RWPE2 (cell line): Measurements from ENCODE around the gene C22orf23.
"Not testable (repeated sequence)": the region's sequence is repeated elsewhere in the genome, so short reads cannot be mapped to it uniquely, and the experiment has no call there.

Experiments
- ATAC-seq: fragments of 200-7000 bp; cut with Tn5 transposase; 3 replicates; pipeline ENCODE4 v1.9.1; 2021; ENCODE audit warnings: low read depth
- DNase-seq: peaks from one replicate; pipeline ENCODE4 v3.0.0-alpha.2; 2020; ENCODE audit warnings: low spot score
- H3K27ac ChIP-seq: fragments of 450-650 bp; 2 replicates; pipeline ENCODE4 v1.5.1; 2017; ENCODE audit warnings: mild to moderate bottlenecking; ENCODE audit not compliant: poor library complexity, severe bottlenecking
- H3K27me3 ChIP-seq: fragments of 250-450 bp; sonication (Bioruptor Pico); 2 replicates; pipeline ENCODE4 v1.5.1; 2021; ENCODE audit warnings: mild to moderate bottlenecking, moderate library complexity; ENCODE audit not compliant: insufficient read depth, poor library complexity, severe bottlenecking
- H3K36me3 ChIP-seq: fragments of 250-450 bp; sonication (Bioruptor Pico); 2 replicates; pipeline ENCODE4 v1.5.1; 2020; ENCODE audit warnings: low read depth, mild to moderate bottlenecking, moderate library complexity
- H3K4me1 ChIP-seq: fragments of 250-450 bp; sonication (Bioruptor Pico); 2 replicates; pipeline ENCODE4 v1.5.1; 2021; ENCODE audit warnings: mild to moderate bottlenecking, moderate library complexity; ENCODE audit not compliant: insufficient read depth, poor library complexity, severe bottlenecking
- H3K4me3 ChIP-seq: fragments of 250-450 bp; sonication (Bioruptor Pico); 2 replicates; pipeline ENCODE4 v1.5.1; 2021; ENCODE audit warnings: mild to moderate bottlenecking, moderate library complexity; ENCODE audit not compliant: severe bottlenecking
- H3K9me3 ChIP-seq: fragments of 250-450 bp; sonication (Bioruptor Pico); 2 replicates; pipeline ENCODE4 v1.5.1; 2021; ENCODE audit warnings: mild to moderate bottlenecking, moderate library complexity; ENCODE audit not compliant: severe bottlenecking
- TF ChIP-seq, protein P1 (sequence below): fragments of 450-650 bp; IDR thresholded peaks from one replicate; pipeline ENCODE4 v1.5.1; 2017; ENCODE audit warnings: mild to moderate bottlenecking, moderate library complexity; ENCODE audit not compliant: poor library complexity, severe bottlenecking

C22orf23 gene

DNA sequence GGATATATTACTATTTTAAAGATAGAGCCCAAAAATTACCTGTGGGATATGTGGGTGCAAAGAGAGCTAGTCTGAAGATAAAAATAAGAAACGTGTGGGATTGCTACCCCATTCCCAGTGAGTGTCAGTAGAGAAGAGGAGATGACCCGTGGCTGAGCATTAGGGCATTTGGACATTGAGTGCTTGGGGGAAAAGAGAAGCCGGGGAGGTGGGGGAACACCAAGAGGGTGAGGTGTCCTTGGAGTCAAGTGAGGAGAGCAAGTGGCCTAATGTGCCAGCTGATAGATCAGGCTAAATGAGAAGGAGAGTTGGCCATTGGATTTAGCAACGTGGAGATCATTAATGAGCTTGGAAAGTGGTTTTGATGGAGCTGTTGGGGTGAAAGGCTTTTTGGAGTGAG lies 1.3 kb upstream of the C22orf23 start:
- Histone ChIP-seq H3K27ac (no peak overlapping the region), H3K27me3 (no peaks in the 10 kb centered on the region), H3K9me3 (no peaks in the 10 kb centered on the region), H3K4me1 (peaks cover 4% of the 10 kb centered on the region), H3K36me3 (peaks cover 32% of the 10 kb centered on the region), H3K4me3 (peak overlapping the region; percentile 71)
- no peak for ATAC-seq
- TF ChIP-seq, protein P1, sequence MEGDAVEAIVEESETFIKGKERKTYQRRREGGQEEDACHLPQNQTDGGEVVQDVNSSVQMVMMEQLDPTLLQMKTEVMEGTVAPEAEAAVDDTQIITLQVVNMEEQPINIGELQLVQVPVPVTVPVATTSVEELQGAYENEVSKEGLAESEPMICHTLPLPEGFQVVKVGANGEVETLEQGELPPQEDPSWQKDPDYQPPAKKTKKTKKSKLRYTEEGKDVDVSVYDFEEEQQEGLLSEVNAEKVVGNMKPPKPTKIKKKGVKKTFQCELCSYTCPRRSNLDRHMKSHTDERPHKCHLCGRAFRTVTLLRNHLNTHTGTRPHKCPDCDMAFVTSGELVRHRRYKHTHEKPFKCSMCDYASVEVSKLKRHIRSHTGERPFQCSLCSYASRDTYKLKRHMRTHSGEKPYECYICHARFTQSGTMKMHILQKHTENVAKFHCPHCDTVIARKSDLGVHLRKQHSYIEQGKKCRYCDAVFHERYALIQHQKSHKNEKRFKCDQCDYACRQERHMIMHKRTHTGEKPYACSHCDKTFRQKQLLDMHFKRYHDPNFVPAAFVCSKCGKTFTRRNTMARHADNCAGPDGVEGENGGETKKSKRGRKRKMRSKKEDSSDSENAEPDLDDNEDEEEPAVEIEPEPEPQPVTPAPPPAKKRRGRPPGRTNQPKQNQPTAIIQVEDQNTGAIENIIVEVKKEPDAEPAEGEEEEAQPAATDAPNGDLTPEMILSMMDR: no peak
- DNase-seq: no peak

DNA sequence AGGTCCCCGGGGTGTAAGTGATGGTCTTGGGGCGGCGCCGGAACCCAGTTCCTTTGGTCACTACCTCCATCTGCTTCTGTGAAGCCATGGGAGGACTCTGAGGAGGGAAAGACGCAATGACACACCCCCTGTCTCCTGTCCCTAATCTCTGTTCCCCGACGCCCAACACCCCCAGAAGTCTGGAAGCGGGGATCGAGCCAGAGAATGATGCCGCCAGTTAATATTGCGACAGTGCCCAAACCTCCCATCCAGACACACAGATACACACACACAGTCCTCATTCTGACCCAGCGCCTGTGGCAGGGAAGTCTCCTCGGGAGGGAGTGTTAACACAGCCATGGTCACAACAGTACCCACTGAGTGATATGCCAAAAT lies 352 bp downstream of the C22orf23 start:
- peaks cover 17% of the 10 kb centered on the region for H3K36me3 ChIP-seq
- H3K4me3 ChIP-seq: peak overlapping the region; percentile 71
- ATAC-seq (peak; percentile 44), DNase-seq (no peak)
- H3K27ac ChIP-seq: no peak overlapping the region
- H3K4me1 ChIP-seq: peaks cover 4% of the 10 kb centered on the region
- TF ChIP-seq, protein P1: no peak
- no peaks in the 10 kb centered on the region for H3K9me3 ChIP-seq
- H3K27me3 ChIP-seq: no peaks in the 10 kb centered on the region

DNA sequence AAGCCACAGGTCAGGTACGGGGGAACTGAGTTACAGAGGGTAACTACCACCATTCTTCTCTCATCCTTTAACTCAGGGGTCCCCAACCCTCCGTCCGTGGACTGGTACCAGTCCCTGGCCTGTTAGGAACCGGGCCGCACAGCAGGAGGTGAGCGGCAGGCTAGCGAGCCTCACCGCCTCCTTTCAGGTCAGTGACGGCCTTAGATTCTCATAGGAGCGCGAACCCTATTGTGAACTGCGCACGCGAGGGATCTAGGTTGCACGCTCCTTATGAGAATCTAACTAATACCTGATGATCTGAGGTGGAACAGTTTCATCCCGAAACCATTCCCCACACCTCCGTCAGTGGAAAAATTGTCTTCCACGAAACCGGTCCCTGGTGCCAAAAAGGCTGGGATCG lies 772 bp downstream of the C22orf23 start:
- H3K9me3 ChIP-seq, DNase-seq, ATAC-seq, H3K27me3 ChIP-seq, H3K4me1 ChIP-seq, H3K27ac ChIP-seq: not testable (repeated sequence)
- Histone ChIP-seq H3K4me3 (peak overlapping the region; percentile 71), H3K36me3 (peaks cover 14% of the 10 kb centered on the region)

DNA sequence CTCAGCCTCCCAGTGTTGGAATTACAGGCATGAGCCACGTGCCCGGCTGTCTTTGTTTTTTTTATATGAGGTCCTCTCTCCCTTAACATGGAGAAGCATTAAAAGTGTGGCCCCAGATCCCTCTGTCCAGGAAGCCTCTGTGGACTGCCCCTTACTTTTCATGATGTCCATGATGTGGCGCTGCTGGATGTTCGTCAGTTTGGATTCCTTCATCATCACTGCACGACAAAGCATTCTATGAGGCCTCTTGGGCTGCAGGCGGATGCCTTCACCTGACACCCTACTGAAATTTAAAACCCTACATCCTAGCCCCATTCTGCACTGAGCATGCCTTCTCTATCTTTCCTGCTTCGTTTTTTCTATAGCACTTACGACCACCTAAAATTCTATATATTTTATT lies 2.1 kb downstream of the C22orf23 start:
- H3K27ac ChIP-seq: no peak overlapping the region
- no peaks in the 10 kb centered on the region for H3K9me3 ChIP-seq
- peaks cover under 1% of the 10 kb centered on the region for H3K36me3 ChIP-seq
- no peaks in the 10 kb centered on the region for H3K27me3 ChIP-seq
- no peak for DNase-seq
- ATAC-seq: no peak
- H3K4me3 ChIP-seq: no peak overlapping the region
- H3K4me1 ChIP-seq: peaks cover 4% of the 10 kb centered on the region
- TF ChIP-seq, protein P1: no peak

DNA sequence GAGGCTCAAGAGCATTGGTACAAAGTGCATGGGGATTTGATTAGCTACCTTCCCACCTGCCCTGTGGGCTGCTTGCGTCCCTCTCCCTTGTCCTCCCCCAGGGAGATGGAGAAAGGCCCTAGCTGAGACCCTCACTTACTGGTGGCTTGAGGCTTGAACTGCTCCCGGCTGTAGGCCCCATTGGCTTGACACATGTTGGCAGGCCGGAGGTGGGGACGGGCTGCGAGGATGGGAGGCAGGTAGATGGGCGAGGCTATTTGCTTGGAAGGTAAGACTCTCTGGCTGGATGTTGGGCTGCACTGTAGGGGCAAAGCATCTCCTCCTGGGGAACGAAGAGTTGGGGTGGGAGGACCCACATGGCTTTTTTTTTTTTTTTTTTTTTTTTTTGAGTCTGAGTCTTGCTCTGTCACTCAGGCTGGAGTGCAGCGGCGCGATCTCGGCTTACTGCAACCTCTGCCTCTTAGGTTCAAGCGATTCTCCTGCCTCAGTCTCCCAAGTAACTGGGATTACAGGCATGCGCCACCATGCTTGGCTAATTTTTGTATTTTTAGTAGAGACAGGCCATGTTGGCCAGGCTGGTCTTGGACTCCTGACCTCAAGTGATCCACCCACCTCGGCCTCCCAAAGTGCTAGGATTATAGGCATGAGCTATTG lies 6.1 kb downstream of the C22orf23 start:
- H3K9me3 ChIP-seq, H3K27ac ChIP-seq, DNase-seq, H3K4me1 ChIP-seq, ATAC-seq, H3K27me3 ChIP-seq, H3K4me3 ChIP-seq: not testable (repeated sequence)
- H3K36me3 ChIP-seq: peaks cover 10% of the 10 kb centered on the region

DNA sequence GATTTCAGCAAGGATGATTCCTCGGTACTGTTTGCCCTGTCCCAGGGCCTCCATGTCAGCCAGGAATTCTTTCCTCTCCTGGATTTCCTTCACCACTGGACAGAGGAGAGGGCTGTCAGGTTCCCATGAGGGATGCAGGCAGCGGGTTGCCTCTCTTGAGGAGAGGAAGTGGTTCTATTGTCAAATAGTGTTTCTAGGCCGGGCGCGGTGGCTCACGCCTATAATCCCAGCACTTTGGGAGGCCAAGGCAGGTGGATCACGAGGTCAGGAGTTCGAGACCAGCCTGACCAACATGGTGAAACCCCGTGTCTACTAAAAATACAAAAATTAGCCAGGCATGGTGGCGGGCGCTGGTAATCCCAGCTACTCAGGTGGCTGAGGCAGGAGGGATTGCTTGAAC lies 9.0 kb downstream of the C22orf23 start:
- ATAC-seq, H3K27ac ChIP-seq, DNase-seq, H3K4me1 ChIP-seq, H3K27me3 ChIP-seq, H3K9me3 ChIP-seq, H3K4me3 ChIP-seq: not testable (repeated sequence)
- peaks cover 38% of the 10 kb centered on the region for H3K36me3 ChIP-seq
